ENCODE results near the gene SCD5. TPM values are rescaled to one million over a fixed set of nuclear protein-coding genes. Genes with fewer than 3 reads are reported as not detected.

Gene SCD5
- total and polyA plus RNA-seq, 2 of the 8 experiments (the other 6 are each of a cell fraction or from before 2014, with no cell fraction given), result 0.92 to 1.2 TPM

GRCh38 chr4:82583897-82584587, 214.6 kb downstream of the SCD5 start (continued):
- TF ChIP-seq CTCF (IDR thresholded peaks at IDR 0.05; ENCODE audit: control extremely low read depth in 1 of 3, insufficient read depth in 1 of 3, low read depth in 1 of 3, low read length in 3 of 3) (no peak), KDM1A (IDR thresholded peaks at IDR 0.05; ENCODE audit: borderline replicate concordance, low read length) (no peak), CREB1 (IDR thresholded peaks at IDR 0.05) (no peak), TCF12 (IDR thresholded peaks at IDR 0.05; ENCODE audit: low read depth, low read length) (no peak), SAP30 (IDR thresholded peaks at IDR 0.05; ENCODE audit: insufficient read depth, insufficient replicate concordance, low read length) (no peak), JUN (IDR thresholded peaks at IDR 0.05; ENCODE audit: low read depth, low read length) (no peak)
